ENCODE measurements around the gene CAB39L. TPM values are rescaled to one million over a fixed set of nuclear protein-coding genes. Genes with fewer than 3 reads are reported as not detected.

Gene CAB39L
- 7.3 and 10.5 TPM in 2 replicates for total RNA-seq (2014; rRNA removed; shearing (Covaris generic))
- polyA plus RNA-seq (2016; fragmentation: Nextera tagmentation; extraction: Ambion mirVana): 6.1 and 7.0 TPM in 2 replicates

DNA sequence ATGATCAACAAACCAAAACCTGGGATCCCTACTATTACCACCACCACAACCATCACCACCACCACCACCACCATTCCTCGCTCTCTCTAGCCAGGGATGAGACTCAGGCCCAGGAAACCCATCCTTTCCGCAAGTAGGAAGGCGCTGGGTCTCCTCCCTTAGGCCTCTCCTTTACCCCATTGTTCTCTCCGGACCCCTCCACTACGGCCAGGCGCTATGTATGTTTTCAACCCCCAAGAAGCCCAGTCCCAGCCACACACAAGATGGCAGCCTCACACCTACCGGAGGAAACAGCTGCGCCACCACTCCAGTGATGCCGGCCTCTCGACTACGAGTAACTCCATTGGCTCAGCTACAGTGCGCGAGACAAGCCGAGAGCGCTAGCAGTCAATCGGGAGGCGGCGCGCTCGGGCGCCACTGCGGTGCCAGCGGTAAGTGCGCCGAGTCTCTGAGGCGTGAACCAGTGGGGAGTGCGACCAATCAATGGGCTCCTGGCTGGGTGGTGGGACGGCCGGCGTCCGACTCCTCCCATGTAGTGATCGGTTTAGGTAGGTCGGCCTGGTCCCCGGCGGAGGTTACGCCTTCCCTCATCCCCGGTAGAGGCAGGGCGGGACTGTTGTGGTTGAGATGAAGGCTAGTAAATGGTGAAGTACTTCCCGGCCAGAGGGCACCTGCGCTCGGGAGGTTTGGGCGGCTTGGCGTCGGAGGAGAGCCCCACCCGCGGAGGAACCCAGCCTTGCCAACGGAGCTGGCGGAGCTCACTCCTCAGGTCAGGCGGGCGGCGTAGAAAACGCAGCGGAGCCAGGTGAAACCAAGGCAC lies at the start of gene CAB39L, which contains the start of gene SETDB2:
Gene CAB39L (minus strand): TSS at position 361 of the 820 bp plus-strand sequence. CDS start 61,154 bp downstream, outside the sequence.
Gene SETDB2 (plus strand): TSS at position 571 of the 820 bp plus-strand sequence. CDS start 7,620 bp downstream, outside the sequence.
- 1% methylated on average over 51 to 53 of the region's 53 CpGs for WGBS, 2 experiments (ENCODE audit: low coverage in 1 of 2, low lambda C conversion rate in 2 of 2, missing lambda C conversion rate in 2 of 2)
- in situ Hi-C loops (cut with MboI): loop anchor here (5.0 kb wide), 1 partner anchor 142 kb away; no protein-coding TSS in a partner anchor

DNA sequence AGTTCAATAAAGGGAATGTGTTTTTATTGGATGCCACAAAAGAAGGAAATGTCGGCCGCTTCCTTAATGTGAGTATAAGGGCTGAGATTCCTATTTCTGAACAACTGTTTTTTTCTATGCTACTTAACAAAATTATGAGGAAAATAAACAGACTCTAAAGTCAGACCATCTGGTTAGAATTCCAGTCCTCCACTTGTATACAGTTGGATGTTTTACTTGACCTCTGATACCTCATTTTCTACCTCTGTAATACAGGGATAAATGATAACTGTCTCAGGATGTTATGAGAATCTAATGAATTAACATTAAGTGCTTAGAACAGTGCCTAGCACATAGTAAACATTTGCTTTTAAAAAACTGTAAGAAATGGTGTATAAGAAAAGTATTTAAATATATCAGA lies 44.7 kb upstream of the CAB39L start:
- TF ChIP-seq EZH2 (IDR thresholded peaks at IDR 0.05; ENCODE audit: insufficient read depth, poor library complexity, severe bottlenecking): no peak
- TF ChIP-seq EZH2phosphoT487 (IDR thresholded peaks at IDR 0.05; ENCODE audit: insufficient read depth, low read depth): no peak
- Histone ChIP-seq H3K36me3 (ENCODE audit: low read depth) (peaks cover 16% of the 10 kb centered on the region; the same call in 1 of the 2 replicates), H3K79me2 (ENCODE audit: insufficient read depth) (no peaks in the 10 kb centered on the region), H3K9ac (no peak overlapping the region), H3K9me3 (ENCODE audit: low read depth) (no peaks in the 10 kb centered on the region), H3K27me3 (replicated peaks; ENCODE audit: insufficient read depth) (no peaks in the 10 kb centered on the region), H3K4me2 (ENCODE audit: unreplicated experiment) (no peak overlapping the region), H3K4me3 (no peak overlapping the region), H3F3A (ENCODE audit: insufficient read depth) (peaks cover 10% of the 10 kb centered on the region; the same call in 1 of the 2 replicates), H3K9me2 (ENCODE audit: insufficient read depth) (no peaks in the 10 kb centered on the region), H4K20me1 (ENCODE audit: insufficient read depth) (no peaks in the 10 kb centered on the region), H3K27ac (no peak overlapping the region), H2AFZ (no peak overlapping the region), H3K4me1 (ENCODE audit: insufficient read depth) (no peaks in the 10 kb centered on the region)
- 100% methylated on average over 2 of the region's 2 CpGs for WGBS, 2 experiments (ENCODE audit: low coverage in 1 of 2, low lambda C conversion rate in 2 of 2, missing lambda C conversion rate in 2 of 2)
- in situ Hi-C loops (cut with MboI): no loop called here
- no peak for DNase-seq

More for the DNA sequence above, at the start of gene CAB39L, which contains the start of gene SETDB2:
- peaks cover 13% of the 10 kb centered on the region for H3F3A ChIP-seq (ENCODE audit: insufficient read depth)
- H3K4me2 ChIP-seq (ENCODE audit: unreplicated experiment): peak within 1 kb of the TSS; percentile 97
- H3K27ac ChIP-seq: peak within 1 kb of the TSS; percentile 86
- H3K9me3 ChIP-seq (ENCODE audit: low read depth): no peaks in the 10 kb centered on the region
- H3K4me1 ChIP-seq (ENCODE audit: insufficient read depth): peaks cover 20% of the 10 kb centered on the region
- H3K27me3 ChIP-seq (replicated peaks; ENCODE audit: insufficient read depth): no peaks in the 10 kb centered on the region
- peaks cover 42% of the 10 kb centered on the region for H3K79me2 ChIP-seq (ENCODE audit: insufficient read depth)
- peak within 1 kb of the TSS; percentile 90 for H3K4me3 ChIP-seq
- peak within 1 kb of the TSS; percentile 90 for H2AFZ ChIP-seq
- DNase-seq: peak; percentile 99
- H4K20me1 ChIP-seq (ENCODE audit: insufficient read depth): no peaks in the 10 kb centered on the region
- TF ChIP-seq EZH2phosphoT487 (IDR thresholded peaks at IDR 0.05; ENCODE audit: insufficient read depth, low read depth) (no peak), EZH2 (IDR thresholded peaks at IDR 0.05; ENCODE audit: insufficient read depth, poor library complexity, severe bottlenecking) (no peak)
- H3K36me3 ChIP-seq (ENCODE audit: low read depth): peaks cover 6% of the 10 kb centered on the region; the same call in 1 of the 2 replicates
- H3K9ac ChIP-seq: peak within 1 kb of the TSS; percentile 84
- H3K9me2 ChIP-seq (ENCODE audit: insufficient read depth): no peaks in the 10 kb centered on the region

DNA sequence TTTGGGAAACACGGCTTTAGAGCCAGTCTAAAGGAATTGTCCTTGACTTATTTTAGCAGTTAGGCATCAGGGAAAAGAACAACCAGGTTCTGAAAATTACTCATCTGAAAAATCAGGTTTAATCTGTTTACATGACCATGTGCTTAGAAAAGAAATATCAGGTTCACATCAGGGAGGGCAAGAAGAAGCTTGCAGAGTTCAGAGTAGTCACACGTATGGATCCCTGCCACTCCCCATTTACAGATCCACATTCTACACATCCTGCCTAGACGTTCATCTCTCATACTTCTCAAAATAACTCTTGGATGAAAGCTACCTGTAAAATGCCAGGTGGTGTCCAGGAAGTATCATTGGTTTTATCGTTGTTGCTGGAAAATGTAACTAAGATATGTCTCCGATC lies 37.9 kb upstream of the CAB39L start:
- H3K4me2 ChIP-seq (ENCODE audit: unreplicated experiment): no peak overlapping the region
- H3K27ac ChIP-seq: no peak overlapping the region
- H4K20me1 ChIP-seq (ENCODE audit: insufficient read depth): no peaks in the 10 kb centered on the region
- H3K9me3 ChIP-seq (ENCODE audit: low read depth): no peaks in the 10 kb centered on the region
- H3K4me1 ChIP-seq (ENCODE audit: insufficient read depth): peaks cover 9% of the 10 kb centered on the region; the same call in 1 of the 2 replicates
- no peak overlapping the region for H3K9ac ChIP-seq
- H3F3A ChIP-seq (ENCODE audit: insufficient read depth): peaks cover 9% of the 10 kb centered on the region
- H3K4me3 ChIP-seq: no peak overlapping the region
- H2AFZ ChIP-seq: no peak overlapping the region
- H3K27me3 ChIP-seq (replicated peaks; ENCODE audit: insufficient read depth): no peaks in the 10 kb centered on the region
- in situ Hi-C loops (cut with MboI): no loop called here
- H3K79me2 ChIP-seq (ENCODE audit: insufficient read depth): no peaks in the 10 kb centered on the region
- 82 to 86% methylated on average over 5 of the region's 5 CpGs for WGBS, 2 experiments (ENCODE audit: low coverage in 1 of 2, low lambda C conversion rate in 2 of 2, missing lambda C conversion rate in 2 of 2)
- H3K9me2 ChIP-seq (ENCODE audit: insufficient read depth): no peaks in the 10 kb centered on the region
- TF ChIP-seq EZH2phosphoT487 (IDR thresholded peaks at IDR 0.05; ENCODE audit: insufficient read depth, low read depth): no peak
- no peak for TF ChIP-seq EZH2 (IDR thresholded peaks at IDR 0.05; ENCODE audit: insufficient read depth, poor library complexity, severe bottlenecking)
- no peak for DNase-seq
- H3K36me3 ChIP-seq (ENCODE audit: low read depth): 0 out of 2 replicates have a peak, but pooled peaks cover 13% of the 10 kb centered on the region

DNA sequence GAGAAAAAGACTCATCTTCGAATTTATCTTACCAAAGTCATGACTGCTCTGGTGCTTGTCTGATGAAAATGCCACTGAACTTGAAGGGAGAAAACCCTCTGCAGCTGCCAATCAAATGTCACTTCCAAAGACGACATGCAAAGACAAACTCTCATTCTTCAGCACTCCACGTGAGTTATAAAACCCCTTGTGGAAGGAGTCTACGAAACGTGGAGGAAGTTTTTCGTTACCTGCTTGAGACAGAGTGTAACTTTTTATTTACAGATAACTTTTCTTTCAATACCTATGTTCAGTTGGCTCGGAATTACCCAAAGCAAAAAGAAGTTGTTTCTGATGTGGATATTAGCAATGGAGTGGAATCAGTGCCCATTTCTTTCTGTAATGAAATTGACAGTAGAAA lies 32.7 kb upstream of the CAB39L start:
- no peaks in the 10 kb centered on the region for H4K20me1 ChIP-seq (ENCODE audit: insufficient read depth)
- no peaks in the 10 kb centered on the region for H3K27me3 ChIP-seq (replicated peaks; ENCODE audit: insufficient read depth)
- no peak overlapping the region for H2AFZ ChIP-seq
- H3K9me2 ChIP-seq (ENCODE audit: insufficient read depth): no peaks in the 10 kb centered on the region
- 0 out of 2 replicates have a peak, but pooled peaks cover 9% of the 10 kb centered on the region for H3K36me3 ChIP-seq (ENCODE audit: low read depth)
- WGBS, 2 experiments (ENCODE audit: low coverage in 1 of 2, low lambda C conversion rate in 2 of 2, missing lambda C conversion rate in 2 of 2): 91 to 93% methylated on average over 7 of the region's 7 CpGs
- TF ChIP-seq EZH2phosphoT487 (IDR thresholded peaks at IDR 0.05; ENCODE audit: insufficient read depth, low read depth) (no peak), EZH2 (IDR thresholded peaks at IDR 0.05; ENCODE audit: insufficient read depth, poor library complexity, severe bottlenecking) (no peak)
- in situ Hi-C loops (cut with MboI): no loop called here
- H3K4me3 ChIP-seq: no peak overlapping the region
- no peak for DNase-seq
- H3K27ac ChIP-seq: no peak overlapping the region
- no peaks in the 10 kb centered on the region for H3K79me2 ChIP-seq (ENCODE audit: insufficient read depth)
- H3K4me1 ChIP-seq (ENCODE audit: insufficient read depth): no peaks in the 10 kb centered on the region
- H3K4me2 ChIP-seq (ENCODE audit: unreplicated experiment): no peak overlapping the region
- no peaks in the 10 kb centered on the region for H3K9me3 ChIP-seq (ENCODE audit: low read depth)
- no peak overlapping the region for H3K9ac ChIP-seq
- H3F3A ChIP-seq (ENCODE audit: insufficient read depth): no peaks in the 10 kb centered on the region; the same call in 1 of the 2 replicates

All from GM23248 (cell line).